ENCODE results near the gene ZDHHC9.

Gene ZDHHC9

DNA sequence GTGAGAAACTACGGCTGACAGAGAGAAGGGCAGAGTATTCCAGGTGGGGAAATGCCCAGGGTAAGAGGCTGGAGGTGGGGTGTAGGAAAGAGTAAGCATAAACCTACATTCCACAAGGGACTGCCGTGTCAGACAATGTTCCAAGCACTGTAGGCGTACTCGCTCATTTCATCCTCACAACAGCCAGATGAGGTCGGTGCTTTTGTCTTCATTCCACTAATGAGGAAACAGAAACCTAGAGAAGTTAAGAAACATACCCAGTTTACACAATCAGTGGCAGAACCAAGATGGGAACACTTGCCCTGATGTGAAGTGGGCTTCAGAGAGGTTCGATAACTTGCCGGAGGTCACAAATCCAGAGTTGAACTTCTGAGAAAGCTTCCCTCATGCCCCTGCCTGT, 59.3 kb downstream of the ZDHHC9 start:
- TF ChIP-seq, protein P1, sequence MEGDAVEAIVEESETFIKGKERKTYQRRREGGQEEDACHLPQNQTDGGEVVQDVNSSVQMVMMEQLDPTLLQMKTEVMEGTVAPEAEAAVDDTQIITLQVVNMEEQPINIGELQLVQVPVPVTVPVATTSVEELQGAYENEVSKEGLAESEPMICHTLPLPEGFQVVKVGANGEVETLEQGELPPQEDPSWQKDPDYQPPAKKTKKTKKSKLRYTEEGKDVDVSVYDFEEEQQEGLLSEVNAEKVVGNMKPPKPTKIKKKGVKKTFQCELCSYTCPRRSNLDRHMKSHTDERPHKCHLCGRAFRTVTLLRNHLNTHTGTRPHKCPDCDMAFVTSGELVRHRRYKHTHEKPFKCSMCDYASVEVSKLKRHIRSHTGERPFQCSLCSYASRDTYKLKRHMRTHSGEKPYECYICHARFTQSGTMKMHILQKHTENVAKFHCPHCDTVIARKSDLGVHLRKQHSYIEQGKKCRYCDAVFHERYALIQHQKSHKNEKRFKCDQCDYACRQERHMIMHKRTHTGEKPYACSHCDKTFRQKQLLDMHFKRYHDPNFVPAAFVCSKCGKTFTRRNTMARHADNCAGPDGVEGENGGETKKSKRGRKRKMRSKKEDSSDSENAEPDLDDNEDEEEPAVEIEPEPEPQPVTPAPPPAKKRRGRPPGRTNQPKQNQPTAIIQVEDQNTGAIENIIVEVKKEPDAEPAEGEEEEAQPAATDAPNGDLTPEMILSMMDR (IDR thresholded peaks at IDR 0.05; ENCODE audit: extremely low read depth, missing control alignments) = no peak
- DNase-seq (ENCODE audit: low spot score) = no peak

GRCh38 chrX:129783291-129783713, 60.4 kb downstream of the ZDHHC9 start:
- DNase-seq (ENCODE audit: low spot score) = no peak
- TF ChIP-seq, protein P1 (IDR thresholded peaks at IDR 0.05; ENCODE audit: extremely low read depth, missing control alignments) = no peak

- no peak for DNase-seq (ENCODE audit: low spot score)
- TF ChIP-seq, protein P1 (IDR thresholded peaks at IDR 0.05; ENCODE audit: extremely low read depth, missing control alignments) = no peak
These were observed 61.0 kb downstream of the ZDHHC9 start for GRCh38 chrX:129782706-129783105.

DNA sequence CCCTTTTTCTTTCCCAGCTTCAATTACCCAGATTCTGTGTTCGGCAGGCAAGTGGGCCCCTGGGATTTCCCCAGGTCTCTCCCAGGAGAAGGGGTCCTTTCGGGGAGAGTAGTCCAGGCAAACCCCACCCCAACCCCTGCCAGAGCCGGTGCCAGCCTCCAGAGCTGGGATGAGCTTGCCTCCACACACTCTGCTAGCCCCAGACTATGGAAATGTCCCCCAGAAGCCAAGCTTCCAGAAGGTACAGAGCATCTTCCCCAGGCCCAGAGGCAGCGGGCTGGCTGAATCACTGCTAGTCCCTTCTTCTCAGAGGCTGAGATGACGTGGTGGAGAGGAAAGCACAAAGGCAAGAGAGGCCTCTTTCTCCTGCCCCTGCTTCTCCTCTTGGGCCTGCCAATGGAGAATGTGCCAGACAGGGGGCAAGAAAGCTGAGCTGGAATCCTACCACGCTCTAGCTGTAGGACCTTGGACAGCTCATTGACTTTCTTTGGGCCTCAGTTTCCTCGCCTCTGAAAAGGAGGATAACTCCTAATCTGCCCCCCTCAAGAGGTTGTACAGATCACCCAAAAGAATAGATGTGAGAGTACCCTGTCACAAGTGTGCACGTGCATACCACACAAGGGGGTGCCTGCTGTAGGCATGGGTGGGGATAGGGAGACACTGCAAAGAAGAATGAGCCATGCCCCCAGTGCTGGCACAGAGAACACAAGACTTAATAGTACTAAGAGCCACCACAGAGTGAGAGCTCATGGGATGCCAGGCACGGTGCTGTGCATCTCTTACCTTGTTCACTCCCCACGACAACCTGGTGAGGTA, 61.8 kb downstream of the ZDHHC9 start:
- DNase-seq (ENCODE audit: low spot score) = no peak
- TF ChIP-seq, protein P1 (IDR thresholded peaks at IDR 0.05; ENCODE audit: extremely low read depth, missing control alignments) = no peak

DNA sequence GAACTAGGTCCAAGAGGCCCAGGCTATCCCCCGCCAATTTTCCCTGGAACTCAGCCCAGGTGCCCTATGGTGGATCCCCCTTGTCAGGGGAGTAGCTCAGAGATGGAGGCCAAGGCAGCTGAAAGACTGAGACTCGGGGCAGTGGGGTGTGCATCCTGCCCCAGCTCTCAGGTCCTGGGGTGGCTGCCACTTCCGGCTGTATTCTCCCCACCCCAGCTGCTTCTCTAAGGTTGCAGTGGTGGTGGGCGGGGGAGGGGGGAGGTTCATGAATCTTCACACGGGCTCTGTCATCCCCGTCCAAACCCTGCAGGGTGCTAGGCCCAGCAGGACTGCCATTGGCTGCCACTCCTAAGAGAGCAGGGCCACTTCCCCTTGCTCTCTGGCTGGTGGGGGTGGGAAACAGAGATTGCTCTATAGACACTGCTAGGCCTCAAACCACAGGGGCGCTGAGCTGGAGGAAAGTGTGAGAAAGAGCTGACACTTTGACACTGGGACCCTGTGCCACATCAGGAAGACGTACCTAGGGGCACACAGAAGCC, 62.5 kb downstream of the ZDHHC9 start:
- TF ChIP-seq, protein P1 (IDR thresholded peaks at IDR 0.05; ENCODE audit: extremely low read depth, missing control alignments) = no peak
- DNase-seq (ENCODE audit: low spot score) = peak; percentile 77

GRCh38 chrX:129780441-129781105, 63.1 kb downstream of the ZDHHC9 start:
- TF ChIP-seq, protein P1 (IDR thresholded peaks at IDR 0.05; ENCODE audit: extremely low read depth, missing control alignments) = no peak
- DNase-seq (ENCODE audit: low spot score) = no peak

DNA sequence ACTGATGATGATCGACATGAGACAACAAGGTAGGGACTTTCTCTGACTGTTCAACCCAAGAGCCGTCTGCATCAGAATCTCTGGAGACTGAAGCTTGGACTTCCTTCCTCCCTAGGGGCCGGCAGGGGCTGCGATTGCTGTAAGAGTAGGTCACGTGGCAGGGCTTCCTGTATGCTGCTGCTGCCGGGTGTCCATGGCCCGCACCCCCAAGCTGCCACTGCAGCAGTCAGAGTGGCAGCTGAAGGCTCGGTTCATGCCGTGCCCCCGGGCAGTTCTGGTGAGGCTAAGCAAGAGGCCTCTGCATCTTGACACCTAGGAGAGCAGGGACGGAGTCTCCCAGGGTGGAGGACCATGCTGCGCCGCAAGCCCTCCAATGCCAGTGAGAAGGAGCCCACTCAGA, 63.9 kb downstream of the ZDHHC9 start, which contains the start of gene SASH3:
Gene SASH3 (plus strand): TSS at position 203 of the 400 bp plus-strand sequence. CDS start 149 bp downstream, at position 352.
- TF ChIP-seq, protein P1 (IDR thresholded peaks at IDR 0.05; ENCODE audit: extremely low read depth, missing control alignments) = no peak
- peak; percentile 38 for DNase-seq (ENCODE audit: low spot score)

All from GM20000 (cell line).